ENCODE measurements around the gene GSS.

GSS gene

GRCh38 chr20:34980543-34981233 lies 25.1 kb upstream of the GSS start:
- Histone ChIP-seq H3K9ac (ENCODE audit: low read length) (no peak overlapping the region), H3K36me3 (ENCODE audit: control insufficient read depth, insufficient read depth, low read length) (no peaks in the 10 kb centered on the region), H3K27me3 (ENCODE audit: control insufficient read depth, insufficient read depth, low read length) (peaks cover 24% of the 10 kb centered on the region), H3K9me3 (ENCODE audit: control insufficient read depth, low read length) (no peaks in the 10 kb centered on the region), H3K4me3 (ENCODE audit: low read length) (no peak overlapping the region), H3K4me1 (ENCODE audit: control insufficient read depth, insufficient read depth, low read length) (peaks cover 28% of the 10 kb centered on the region)

DNA sequence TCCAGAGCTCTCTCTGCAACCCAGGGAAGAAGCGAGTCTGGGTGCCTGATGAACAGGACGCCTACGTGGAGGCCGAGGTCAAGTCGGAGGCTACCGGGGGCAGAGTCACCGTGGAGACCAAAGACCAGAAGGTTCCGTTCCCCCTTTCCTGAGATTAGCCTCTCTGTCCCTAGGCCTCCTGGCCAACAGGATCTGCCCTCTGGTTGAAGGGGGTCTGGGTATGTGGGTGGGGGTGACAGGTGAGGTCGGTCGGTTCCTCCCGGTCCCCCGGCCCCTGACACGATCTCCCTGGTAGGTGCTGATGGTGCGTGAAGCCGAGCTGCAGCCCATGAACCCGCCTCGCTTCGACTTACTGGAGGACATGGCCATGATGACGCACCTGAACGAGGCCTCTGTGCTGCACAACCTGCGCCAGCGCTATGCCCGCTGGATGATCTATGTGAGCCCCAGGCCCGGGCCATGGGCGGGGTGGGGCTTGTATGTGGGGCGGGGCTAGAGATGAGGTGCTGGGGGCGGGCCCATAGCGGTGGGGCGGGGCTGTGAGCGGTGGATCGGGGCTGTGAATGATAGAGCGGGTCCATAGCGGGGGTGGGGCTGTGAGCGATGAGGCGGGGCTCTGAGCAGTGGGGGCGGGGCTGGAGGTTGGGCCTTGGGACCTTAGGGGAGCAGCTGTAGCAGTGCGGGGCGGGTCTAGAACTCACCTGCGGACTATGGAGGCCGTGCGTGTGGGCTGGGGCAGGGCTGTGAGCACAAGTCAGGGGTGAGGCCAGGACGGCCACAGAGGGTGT lies 24.0 kb upstream of the GSS start:
- Histone ChIP-seq H3K9ac (ENCODE audit: low read length) (no peak overlapping the region), H3K36me3 (ENCODE audit: control insufficient read depth, insufficient read depth, low read length) (no peaks in the 10 kb centered on the region), H3K9me3 (ENCODE audit: control insufficient read depth, low read length) (no peaks in the 10 kb centered on the region), H3K4me1 (ENCODE audit: control insufficient read depth, insufficient read depth, low read length) (peaks cover 22% of the 10 kb centered on the region), H3K27me3 (ENCODE audit: control insufficient read depth, insufficient read depth, low read length) (peaks cover 13% of the 10 kb centered on the region), H3K4me3 (ENCODE audit: low read length) (no peak overlapping the region)

GRCh38 chr20:34978092-34978744 lies 22.6 kb upstream of the GSS start:
- H3K36me3 ChIP-seq (ENCODE audit: control insufficient read depth, insufficient read depth, low read length): no peaks in the 10 kb centered on the region
- no peak overlapping the region for H3K9ac ChIP-seq (ENCODE audit: low read length)
- no peaks in the 10 kb centered on the region for H3K9me3 ChIP-seq (ENCODE audit: control insufficient read depth, low read length)
- H3K27me3 ChIP-seq (ENCODE audit: control insufficient read depth, insufficient read depth, low read length): no peaks in the 10 kb centered on the region
- peaks cover 9% of the 10 kb centered on the region for H3K4me1 ChIP-seq (ENCODE audit: control insufficient read depth, insufficient read depth, low read length)
- no peak overlapping the region for H3K4me3 ChIP-seq (ENCODE audit: low read length)

DNA sequence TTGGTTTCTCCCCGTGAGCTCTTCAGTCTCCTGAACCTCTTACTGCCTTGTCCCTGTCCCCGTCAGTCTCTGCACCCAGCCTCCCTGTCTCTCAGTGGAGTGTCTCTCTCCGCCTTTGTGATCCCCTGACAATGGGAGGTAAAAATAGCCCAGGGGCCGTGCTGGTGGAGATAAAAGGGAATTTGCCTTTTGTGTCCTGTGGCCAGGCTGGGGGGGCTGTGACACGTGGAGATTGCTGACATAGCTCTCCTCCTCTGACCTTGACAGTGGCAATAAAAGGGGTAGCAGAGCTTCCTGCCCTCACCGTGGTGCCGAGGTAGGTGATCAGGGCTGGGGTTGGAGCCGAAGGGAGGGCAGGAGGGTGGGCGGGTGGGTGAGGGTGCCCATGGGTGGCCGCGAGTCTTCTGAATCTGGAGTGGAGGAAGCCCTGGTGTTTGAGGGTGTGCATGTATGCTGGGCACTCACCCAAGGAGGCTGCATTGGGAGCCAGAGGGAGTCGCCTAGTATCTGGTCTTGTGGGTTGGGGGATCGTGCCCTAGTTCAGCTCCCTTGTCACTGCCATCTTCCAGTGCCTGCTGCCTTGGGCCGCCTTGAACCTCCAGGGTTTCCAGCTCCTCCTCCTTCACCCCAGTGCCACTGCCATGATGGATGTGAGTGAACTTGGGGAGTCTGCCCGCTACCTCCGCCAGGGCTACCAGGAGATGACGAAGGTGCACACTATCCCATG lies 21.9 kb upstream of the GSS start:
- H3K9ac ChIP-seq (ENCODE audit: low read length): no peak overlapping the region
- no peaks in the 10 kb centered on the region for H3K9me3 ChIP-seq (ENCODE audit: control insufficient read depth, low read length)
- H3K4me3 ChIP-seq (ENCODE audit: low read length): no peak overlapping the region
- no peaks in the 10 kb centered on the region for H3K36me3 ChIP-seq (ENCODE audit: control insufficient read depth, insufficient read depth, low read length)
- peaks cover 3% of the 10 kb centered on the region for H3K4me1 ChIP-seq (ENCODE audit: control insufficient read depth, insufficient read depth, low read length)
- H3K27me3 ChIP-seq (ENCODE audit: control insufficient read depth, insufficient read depth, low read length): no peaks in the 10 kb centered on the region

DNA sequence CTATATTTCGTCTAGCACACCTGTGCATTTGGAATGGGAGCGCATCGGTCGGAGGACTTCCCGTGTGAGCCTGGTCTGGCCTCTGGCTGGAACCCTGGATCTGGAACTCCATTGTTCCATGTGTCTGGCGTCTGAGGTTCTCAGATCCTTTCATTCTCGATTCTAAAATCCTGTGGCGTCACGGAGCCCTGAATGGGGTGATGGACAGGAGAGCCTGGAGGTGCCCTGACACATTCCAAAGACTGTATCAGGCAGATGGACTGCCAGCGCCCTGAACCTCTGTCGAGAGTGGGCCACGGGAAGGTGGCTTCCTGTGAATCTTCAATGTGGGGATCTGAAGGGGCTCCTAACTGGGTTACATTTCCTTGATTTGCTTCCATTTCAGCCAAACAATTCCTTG lies 20.7 kb upstream of the GSS start:
- no peak overlapping the region for H3K9ac ChIP-seq (ENCODE audit: low read length)
- no peaks in the 10 kb centered on the region for H3K27me3 ChIP-seq (ENCODE audit: control insufficient read depth, insufficient read depth, low read length)
- no peaks in the 10 kb centered on the region for H3K4me1 ChIP-seq (ENCODE audit: control insufficient read depth, insufficient read depth, low read length)
- no peak overlapping the region for H3K4me3 ChIP-seq (ENCODE audit: low read length)
- H3K9me3 ChIP-seq (ENCODE audit: control insufficient read depth, low read length): no peaks in the 10 kb centered on the region
- H3K36me3 ChIP-seq (ENCODE audit: control insufficient read depth, insufficient read depth, low read length): no peaks in the 10 kb centered on the region

DNA sequence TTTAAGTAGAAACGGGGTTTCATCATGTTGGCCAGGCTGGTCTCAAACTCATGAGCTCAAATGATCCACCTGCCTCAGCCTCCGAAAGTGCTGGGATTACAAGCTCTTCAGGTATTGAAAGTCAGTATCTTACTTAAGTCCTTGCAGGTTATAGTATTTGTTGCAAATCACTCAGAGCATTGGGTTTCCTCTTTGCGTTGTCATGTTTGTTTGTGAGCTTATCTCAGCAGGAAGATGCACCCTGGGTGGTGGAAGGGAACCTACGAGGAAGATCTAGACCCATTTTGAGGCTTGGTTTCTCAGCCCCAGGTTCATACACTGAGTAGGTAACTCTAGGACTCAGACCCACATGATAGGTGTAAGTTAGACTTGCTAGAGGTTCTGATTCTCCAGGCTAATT lies 18.6 kb upstream of the GSS start:
- H3K4me1 ChIP-seq (ENCODE audit: control insufficient read depth, insufficient read depth, low read length): no peaks in the 10 kb centered on the region
- no peaks in the 10 kb centered on the region for H3K36me3 ChIP-seq (ENCODE audit: control insufficient read depth, insufficient read depth, low read length)
- no peak overlapping the region for H3K9ac ChIP-seq (ENCODE audit: low read length)
- no peaks in the 10 kb centered on the region for H3K27me3 ChIP-seq (ENCODE audit: control insufficient read depth, insufficient read depth, low read length)
- no peaks in the 10 kb centered on the region for H3K9me3 ChIP-seq (ENCODE audit: control insufficient read depth, low read length)
- no peak overlapping the region for H3K4me3 ChIP-seq (ENCODE audit: low read length)

DNA sequence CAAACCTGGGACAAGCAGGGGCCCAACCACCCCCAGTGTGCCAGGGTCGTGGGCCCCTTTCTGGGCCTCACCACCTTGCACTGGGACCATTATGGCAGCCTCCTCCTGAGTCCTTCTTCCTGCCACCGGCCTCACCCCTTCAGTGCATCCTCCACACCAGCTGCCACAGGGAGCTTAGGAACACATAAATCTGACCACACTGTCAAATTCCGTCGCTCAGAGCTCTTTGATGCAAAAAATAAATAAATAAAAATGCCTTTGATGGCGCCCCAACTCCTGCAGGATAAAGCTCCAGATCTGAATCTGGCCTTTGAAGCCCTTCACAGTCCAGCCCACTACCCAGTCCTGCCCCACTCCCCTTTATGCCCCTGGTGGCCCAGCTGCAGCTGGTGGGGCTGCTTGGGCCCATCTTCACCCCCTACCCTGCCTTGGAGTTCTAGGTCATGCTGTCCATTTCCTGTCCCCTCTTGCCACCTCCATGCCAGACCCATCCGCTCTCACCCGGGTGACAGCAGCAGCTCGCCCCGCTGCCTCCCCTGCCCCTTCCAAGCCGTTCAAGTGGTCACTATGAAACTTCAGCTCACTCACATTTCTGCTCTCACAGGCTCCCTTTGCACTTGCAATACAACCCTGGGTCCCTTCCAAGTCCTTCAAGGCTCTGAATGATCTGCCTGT lies 16.1 kb upstream of the GSS start:
- no peaks in the 10 kb centered on the region for H3K4me1 ChIP-seq (ENCODE audit: control insufficient read depth, insufficient read depth, low read length)
- H3K9ac ChIP-seq (ENCODE audit: low read length): no peak overlapping the region
- H3K9me3 ChIP-seq (ENCODE audit: control insufficient read depth, low read length): no peaks in the 10 kb centered on the region
- no peaks in the 10 kb centered on the region for H3K27me3 ChIP-seq (ENCODE audit: control insufficient read depth, insufficient read depth, low read length)
- H3K4me3 ChIP-seq (ENCODE audit: low read length): no peak overlapping the region
- H3K36me3 ChIP-seq (ENCODE audit: control insufficient read depth, insufficient read depth, low read length): no peaks in the 10 kb centered on the region

- Histone ChIP-seq H3K9me3 (ENCODE audit: control insufficient read depth, low read length) (no peaks in the 10 kb centered on the region), H3K9ac (ENCODE audit: low read length) (no peak overlapping the region), H3K36me3 (ENCODE audit: control insufficient read depth, insufficient read depth, low read length) (no peaks in the 10 kb centered on the region), H3K4me3 (ENCODE audit: low read length) (no peak overlapping the region), H3K4me1 (ENCODE audit: control insufficient read depth, insufficient read depth, low read length) (no peaks in the 10 kb centered on the region), H3K27me3 (ENCODE audit: control insufficient read depth, insufficient read depth, low read length) (no peaks in the 10 kb centered on the region)
Observed at GRCh38 chr20:34970846-34971560, 15.4 kb upstream of the GSS start.

DNA sequence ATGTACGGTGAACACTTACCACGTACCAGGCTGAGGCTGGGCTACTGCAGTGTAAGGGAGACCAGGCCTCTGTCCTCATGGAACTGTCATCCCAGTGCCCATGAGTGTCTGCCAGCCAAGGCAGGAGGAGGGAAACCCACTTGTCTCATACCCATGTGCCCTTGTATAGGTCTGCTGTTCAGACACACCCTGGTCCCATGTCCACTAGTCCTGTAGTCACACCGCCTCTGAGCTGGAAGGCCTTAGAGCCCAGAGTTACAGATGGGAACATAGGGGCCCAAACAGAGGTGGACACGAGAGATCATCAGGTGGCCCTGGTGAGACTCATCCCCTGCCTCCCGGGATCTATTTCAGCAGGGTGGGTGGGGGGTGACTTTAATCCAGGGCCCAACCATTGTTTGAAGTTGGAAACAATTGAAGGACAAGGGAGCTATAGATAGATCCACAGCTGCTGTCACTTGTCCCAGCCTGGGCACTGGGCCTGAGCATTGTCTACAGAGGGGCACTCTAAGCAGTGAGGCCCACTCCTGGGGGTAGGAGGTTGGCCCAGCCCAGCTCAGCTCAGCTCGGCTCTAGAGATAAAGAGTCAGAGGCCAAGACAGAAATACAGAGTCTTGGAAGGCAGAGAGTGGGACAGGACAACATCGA lies 14.7 kb upstream of the GSS start:
- Histone ChIP-seq H3K9me3 (ENCODE audit: control insufficient read depth, low read length) (no peaks in the 10 kb centered on the region), H3K4me1 (ENCODE audit: control insufficient read depth, insufficient read depth, low read length) (no peaks in the 10 kb centered on the region), H3K4me3 (ENCODE audit: low read length) (no peak overlapping the region), H3K9ac (ENCODE audit: low read length) (no peak overlapping the region), H3K36me3 (ENCODE audit: control insufficient read depth, insufficient read depth, low read length) (no peaks in the 10 kb centered on the region), H3K27me3 (ENCODE audit: control insufficient read depth, insufficient read depth, low read length) (no peaks in the 10 kb centered on the region)

DNA sequence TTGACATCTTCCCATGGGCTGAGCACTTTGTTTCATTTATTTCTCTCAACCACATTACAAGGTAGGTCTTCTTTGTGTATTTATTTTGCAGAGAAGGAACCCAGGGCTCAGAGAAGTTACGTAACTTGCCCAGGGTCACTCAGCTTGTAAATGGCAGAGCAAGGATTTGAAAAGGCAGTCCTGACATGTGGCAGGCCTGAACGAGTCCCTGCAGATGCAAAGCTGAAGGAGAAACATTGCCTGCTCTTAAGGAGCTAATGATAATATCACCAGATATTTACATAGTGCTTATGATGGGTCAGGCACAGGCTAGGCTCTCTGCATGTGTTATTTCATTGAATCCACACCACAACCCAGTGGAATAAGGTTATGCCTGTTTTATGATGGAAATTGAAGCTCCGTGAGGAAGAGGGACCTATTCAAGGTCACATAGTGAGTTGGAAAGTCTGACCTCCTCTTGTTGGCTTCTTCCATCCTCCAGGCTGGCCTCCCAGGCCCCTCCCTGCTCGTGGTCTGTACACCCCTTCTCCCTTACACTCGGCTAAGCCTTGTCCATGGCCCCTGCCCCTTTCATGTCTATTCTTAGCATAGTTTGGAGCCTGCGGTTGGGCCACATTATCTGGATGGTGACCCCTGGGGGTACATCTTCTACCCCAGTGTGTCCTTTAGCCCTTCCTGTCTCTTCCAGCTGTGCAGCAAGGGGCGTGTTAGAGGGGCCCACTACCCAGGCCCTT lies 12.6 kb upstream of the GSS start:
- no peaks in the 10 kb centered on the region for H3K27me3 ChIP-seq (ENCODE audit: control insufficient read depth, insufficient read depth, low read length)
- no peaks in the 10 kb centered on the region for H3K36me3 ChIP-seq (ENCODE audit: control insufficient read depth, insufficient read depth, low read length)
- no peaks in the 10 kb centered on the region for H3K4me1 ChIP-seq (ENCODE audit: control insufficient read depth, insufficient read depth, low read length)
- no peaks in the 10 kb centered on the region for H3K9me3 ChIP-seq (ENCODE audit: control insufficient read depth, low read length)
- no peak overlapping the region for H3K4me3 ChIP-seq (ENCODE audit: low read length)
- no peak overlapping the region for H3K9ac ChIP-seq (ENCODE audit: low read length)

Measured in mucosa of stomach (tissue), 1 donor.